AG09309 (cell line): Measurements from ENCODE around the gene ADPGK.

Experiments used
- DNase-seq: peaks from one replicate; pipeline ENCODE4 v3.0.0-alpha.2; 2010; ENCODE audit warnings: low read depth
- H3K4me3 ChIP-seq: 2 replicates; pipeline ENCODE4 v1.5.1; 2011; ENCODE audit warnings: mild to moderate bottlenecking, low read depth, low read length, moderate library complexity; ENCODE audit not compliant: control insufficient read depth
- CTCF ChIP-seq: IDR thresholded peaks from 2 replicates; pipeline ENCODE4 v1.5.1; 2011; ENCODE audit warnings: mild to moderate bottlenecking, low read depth, low read length, inconsistent platforms; ENCODE audit not compliant: insufficient read depth, control insufficient read depth; ENCODE audit errors: missing control alignments

The ADPGK gene

DNA sequence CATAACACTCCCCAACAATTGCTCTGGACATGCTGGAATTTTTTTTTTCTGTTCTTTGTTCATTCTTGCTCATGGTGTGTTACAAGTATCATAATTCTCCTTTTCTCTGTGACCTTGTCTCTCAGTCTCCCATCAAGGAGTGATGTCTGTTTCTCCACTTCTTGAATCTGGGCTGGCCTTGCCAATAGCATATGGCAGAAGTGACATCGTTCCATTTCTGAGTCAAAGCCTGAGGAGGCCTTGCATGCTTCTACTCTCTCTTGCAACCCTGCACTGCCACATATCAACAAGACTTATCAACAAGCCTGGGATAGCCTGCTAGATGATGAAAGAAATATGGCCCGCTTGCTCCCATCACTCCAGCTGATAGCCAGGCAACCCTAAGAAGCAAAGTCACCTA, 8.9 kb upstream of the ADPGK start:
- DNase-seq = no peak
- no peak for TF ChIP-seq CTCF
- no peak overlapping the region for H3K4me3 ChIP-seq

- H3K4me3 ChIP-seq = no peak overlapping the region
- no peak for DNase-seq
- no peak for TF ChIP-seq CTCF
Measured at GRCh38 chr15:72790302-72790910, 6.8 kb upstream of the ADPGK start.

DNA sequence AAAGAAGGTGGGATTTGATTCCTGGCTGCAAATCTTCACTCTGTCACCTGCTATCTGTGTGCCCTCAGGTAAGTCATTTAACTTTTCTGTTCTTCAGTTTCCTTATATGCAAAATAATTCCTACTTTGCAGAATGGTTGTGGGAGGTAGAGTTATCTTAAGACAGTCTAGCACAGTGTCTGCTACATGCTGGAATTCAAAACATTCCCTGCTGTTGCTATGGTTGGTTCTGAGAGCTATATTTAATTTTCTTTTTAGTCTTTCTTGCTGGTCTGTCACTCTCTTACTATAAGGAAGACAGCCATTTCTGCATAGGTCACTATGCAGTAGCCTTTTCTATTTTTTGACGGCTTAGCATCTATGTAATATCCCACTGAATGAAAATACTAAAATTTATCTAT, 4.0 kb upstream of the ADPGK start:
- H3K4me3 ChIP-seq = no peak overlapping the region
- DNase-seq = no peak
- TF ChIP-seq CTCF = no peak

- H3K4me3 ChIP-seq = no peak overlapping the region
- no peak for TF ChIP-seq CTCF
- DNase-seq = no peak
Measured at GRCh38 chr15:72786676-72787345, 3.3 kb upstream of the ADPGK start.

DNA sequence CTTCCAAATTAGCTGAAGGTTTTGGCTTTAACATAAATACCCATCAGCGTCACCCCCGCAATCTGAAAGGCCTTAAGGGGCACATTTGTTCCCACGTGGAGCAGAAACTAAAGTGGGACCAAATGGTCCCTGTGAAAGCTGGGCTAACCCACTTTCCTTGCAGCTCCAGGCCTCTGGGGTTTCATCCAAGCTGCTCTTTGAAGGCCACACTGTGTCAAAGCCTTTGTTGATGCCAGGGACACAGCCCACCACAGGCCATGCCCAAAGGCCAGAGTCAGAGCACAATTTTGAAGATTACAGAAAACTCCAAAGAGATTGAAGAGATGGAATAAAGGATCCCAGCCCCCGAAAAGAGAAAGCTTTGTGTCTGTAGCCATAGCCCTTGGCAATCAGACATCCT, 2.7 kb upstream of the ADPGK start:
- no peak for TF ChIP-seq CTCF
- no peak for DNase-seq
- no peak overlapping the region for H3K4me3 ChIP-seq

DNA sequence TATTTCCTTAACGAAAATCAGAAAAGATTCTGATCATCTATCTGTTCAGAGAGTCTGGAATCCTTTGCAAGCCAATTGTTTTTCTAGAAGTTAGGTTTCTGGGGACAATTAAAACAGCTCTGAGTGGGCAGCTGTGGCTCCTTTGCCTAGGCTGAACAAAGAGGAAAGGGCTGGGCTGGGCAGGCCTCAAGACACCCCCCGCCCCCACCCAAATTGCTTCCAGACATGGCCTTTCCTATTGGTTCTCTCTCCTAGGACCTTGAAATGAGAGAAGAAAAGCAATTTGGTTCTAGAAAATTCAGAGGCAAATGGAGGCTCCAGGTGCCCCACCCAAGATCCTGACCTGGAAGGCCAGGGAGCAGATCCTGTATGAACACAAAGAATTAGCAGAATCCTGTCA, 2.3 kb upstream of the ADPGK start:
- no peak for DNase-seq
- no peak overlapping the region for H3K4me3 ChIP-seq
- TF ChIP-seq CTCF = no peak
